Measurements from ENCODE around the gene CELA3A.
"Not testable (repeated sequence)": the region's sequence is repeated elsewhere in the genome, so short reads cannot be mapped to it uniquely, and the experiment has no call there.

The CELA3A gene

GRCh38 chr1:21982122-21982521 lies 19.3 kb upstream of the CELA3A start:
- DNase-seq = not testable (repeated sequence)

- DNase-seq = not testable (repeated sequence)
Measured at GRCh38 chr1:21983539-21983938, 17.9 kb upstream of the CELA3A start.

DNA sequence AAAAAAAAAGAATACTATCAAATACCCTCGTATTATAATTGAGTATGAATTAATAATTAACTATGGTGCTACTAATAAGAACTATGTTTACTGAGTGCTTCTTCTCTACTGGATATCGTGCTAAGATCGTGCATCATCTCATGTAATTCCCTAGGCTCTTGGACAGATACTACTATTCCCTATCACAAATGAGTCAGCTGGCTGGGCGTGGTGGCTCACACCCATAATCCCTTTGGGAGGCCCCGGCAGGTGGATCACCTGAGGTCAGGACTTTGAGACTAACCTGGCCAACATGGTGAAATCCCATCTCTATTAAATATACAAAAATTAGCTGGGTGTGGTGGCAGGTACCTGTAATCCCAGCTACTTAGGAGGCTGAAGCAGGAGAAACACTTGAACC lies 15.6 kb upstream of the CELA3A start:
- not testable (repeated sequence) for DNase-seq

- not testable (repeated sequence) for DNase-seq
Measured at GRCh38 chr1:21986386-21986785, 15.1 kb upstream of the CELA3A start.

DNA sequence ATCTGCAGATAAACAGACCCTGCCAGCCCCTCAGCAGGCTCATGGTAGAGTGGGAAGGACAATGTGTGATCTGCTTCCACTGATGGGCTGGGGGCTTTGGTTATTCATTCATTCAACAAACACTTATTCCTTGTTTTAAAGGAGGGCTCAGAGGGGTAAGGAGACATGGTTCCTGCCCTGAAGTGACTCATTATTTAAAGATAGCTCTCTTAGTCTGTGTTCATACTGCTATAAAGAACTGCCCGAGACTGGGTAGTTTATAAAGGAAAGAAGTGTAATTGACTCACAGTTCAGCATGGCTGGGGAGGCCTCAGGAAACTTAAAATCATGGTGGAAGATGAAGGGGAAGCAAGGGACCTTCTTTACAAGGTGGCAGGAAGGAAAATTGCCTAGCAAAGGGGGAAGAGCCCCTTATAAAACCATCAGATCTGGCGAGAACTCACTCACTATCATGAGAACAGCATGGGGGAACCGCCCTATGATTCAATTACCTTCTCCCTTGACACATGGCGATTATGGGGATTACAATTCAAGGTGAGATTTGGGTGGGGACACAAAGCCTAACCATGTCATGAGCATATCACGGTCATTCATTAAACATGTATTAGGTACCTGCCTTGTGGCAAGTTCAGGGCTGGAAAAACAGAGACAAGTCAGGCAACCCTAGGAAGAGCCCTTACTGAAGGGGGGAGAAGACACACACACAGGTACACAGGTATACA lies 11.6 kb upstream of the CELA3A start:
- not testable (repeated sequence) for DNase-seq

- not testable (repeated sequence) for DNase-seq
Measured at GRCh38 chr1:21992186-21992585, 9.3 kb upstream of the CELA3A start.

DNA sequence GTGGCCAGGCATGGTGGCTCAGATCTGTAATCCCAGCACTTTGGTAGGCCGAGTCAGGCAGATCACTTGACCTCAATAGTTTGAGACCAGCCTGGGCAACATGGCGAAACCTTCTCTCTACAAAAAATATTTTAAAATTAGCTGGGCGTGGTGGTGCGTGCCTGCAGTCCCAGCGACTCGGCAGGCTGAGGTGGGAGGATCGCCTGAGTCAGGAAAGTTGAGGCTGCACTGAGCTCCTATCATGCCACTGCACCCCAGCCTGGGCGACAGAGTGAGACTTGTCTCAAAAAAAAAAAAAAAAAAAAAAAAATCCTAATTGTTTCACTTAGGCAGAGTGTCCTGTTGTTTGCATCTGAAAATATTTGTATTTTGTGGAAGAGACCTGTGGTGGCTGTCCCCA lies 6.7 kb upstream of the CELA3A start:
- not testable (repeated sequence) for DNase-seq

- DNase-seq = not testable (repeated sequence)
Measured at GRCh38 chr1:21996663-21996970, 4.8 kb upstream of the CELA3A start.

DNA sequence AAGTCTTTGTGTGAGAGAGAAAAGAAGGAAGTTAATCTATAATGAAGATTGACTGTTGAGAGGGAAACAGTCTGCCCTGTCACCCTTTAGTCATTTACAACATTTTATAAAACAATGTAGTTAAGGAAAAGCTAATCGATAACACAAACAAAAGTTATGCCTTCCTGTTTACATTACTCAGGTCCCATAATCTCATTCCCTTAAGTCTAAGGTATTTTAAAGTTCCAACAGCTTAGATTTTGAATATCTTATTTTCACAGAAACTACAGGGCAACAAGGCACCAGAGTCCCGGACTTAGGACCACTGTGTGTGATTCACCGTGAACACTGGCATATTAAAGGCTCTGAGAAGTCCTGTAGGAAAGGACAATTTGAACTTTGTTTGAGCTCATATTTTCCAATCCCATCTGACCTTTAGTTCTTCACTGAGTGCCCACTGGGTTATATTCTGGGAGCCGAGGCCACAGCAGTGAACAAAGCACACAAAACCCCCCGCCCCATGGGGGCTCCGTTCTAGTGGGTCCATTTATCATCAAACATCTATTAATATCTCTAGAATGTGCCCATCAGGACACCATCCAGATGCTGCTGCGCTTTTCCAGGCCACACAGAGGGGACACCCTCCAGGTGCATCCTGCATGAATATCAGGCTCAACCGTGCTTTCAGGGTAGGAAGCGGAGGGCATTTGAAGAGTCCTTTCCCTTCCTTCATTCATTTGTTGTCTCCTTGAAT lies 3.4 kb upstream of the CELA3A start:
- DNase-seq = not testable (repeated sequence)

GRCh38 chr1:21998624-21999294 lies 2.7 kb upstream of the CELA3A start:
- not testable (repeated sequence) for DNase-seq

DNA sequence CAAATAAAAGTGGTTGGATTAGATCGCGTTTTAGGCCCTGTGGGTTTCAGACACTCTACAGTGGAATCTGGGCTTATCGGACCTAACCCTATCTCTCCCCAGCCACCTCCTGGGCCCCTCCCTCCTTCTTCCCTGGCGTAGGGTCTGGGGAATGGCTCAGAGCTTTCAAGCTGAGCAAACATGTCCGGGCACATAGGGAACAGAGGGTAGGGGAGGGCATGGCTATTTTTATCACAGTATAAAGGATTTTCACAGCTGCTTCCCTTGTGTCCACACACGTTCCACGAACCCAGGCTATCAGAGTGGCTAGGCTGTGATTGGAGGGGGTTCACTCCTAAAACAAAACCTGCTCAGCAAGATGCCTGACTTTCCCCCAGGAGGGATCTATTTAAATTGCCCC lies 1.8 kb upstream of the CELA3A start:
- not testable (repeated sequence) for DNase-seq

- not testable (repeated sequence) for DNase-seq
Measured at GRCh38 chr1:22002461-22002860, 1.0 kb downstream of the CELA3A start.

DNA sequence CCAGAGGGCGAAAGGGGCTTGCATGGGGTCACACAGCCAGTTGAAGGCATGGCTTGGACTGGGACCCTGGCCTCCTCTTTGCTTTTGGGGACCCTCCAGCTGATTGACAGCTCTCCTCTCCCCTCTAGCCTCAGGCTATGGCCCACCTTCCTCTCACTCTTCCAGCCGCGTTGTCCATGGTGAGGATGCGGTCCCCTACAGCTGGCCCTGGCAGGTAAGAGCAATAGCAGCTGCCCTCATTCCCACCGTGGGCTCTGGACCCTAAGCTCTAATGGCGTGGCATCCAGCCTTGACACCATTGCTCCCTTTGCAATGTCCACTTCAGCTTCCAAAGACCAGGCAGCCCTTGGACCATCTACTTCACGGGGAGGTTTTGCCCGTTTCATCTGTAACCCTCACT lies 1.4 kb downstream of the CELA3A start:
- not testable (repeated sequence) for DNase-seq

GRCh38 chr1:22003959-22004358 lies 2.5 kb downstream of the CELA3A start:
- DNase-seq = not testable (repeated sequence)

- DNase-seq = peak; percentile 44
Measured at GRCh38 chr1:22005261-22006149, 4.0 kb downstream of the CELA3A start.

GRCh38 chr1:22006736-22007135 lies 5.3 kb downstream of the CELA3A start:
- not testable (repeated sequence) for DNase-seq

DNA sequence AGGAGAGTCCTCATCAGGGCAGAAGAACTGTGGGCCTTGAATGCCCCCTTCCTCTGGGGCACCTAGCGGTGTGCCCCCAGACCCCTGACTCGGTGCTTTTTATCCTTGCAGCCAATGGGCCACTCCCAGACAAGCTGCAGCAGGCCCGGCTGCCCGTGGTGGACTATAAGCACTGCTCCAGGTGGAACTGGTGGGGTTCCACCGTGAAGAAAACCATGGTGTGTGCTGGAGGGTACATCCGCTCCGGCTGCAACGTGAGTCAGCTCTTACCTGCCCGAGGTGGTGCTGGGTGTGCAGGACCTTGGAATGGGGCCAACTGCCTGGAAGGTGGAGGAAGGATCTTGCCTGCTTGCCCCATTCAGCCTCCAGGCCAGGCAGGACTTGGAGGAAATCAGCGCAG lies 5.8 kb downstream of the CELA3A start:
- DNase-seq = not testable (repeated sequence)

- DNase-seq = not testable (repeated sequence)
Measured at GRCh38 chr1:22009566-22009965, 8.1 kb downstream of the CELA3A start.

GRCh38 chr1:22012752-22013151 lies 11.3 kb downstream of the CELA3A start:
- not testable (repeated sequence) for DNase-seq

GRCh38 chr1:22014575-22015206 lies 13.2 kb downstream of the CELA3A start:
- not testable (repeated sequence) for DNase-seq

GRCh38 chr1:22018583-22019559 lies 17.4 kb downstream of the CELA3A start:
- DNase-seq = peak; percentile 87

Measured in activated CD4-positive, alpha-beta T cell treated with anti-CD3 and anti-CD28 coated beads, Interleukin-2, amount 50 U/mL, for 16 hours (primary cell).